ENCODE measurements around the gene PTBP1.

The PTBP1 gene

DNA sequence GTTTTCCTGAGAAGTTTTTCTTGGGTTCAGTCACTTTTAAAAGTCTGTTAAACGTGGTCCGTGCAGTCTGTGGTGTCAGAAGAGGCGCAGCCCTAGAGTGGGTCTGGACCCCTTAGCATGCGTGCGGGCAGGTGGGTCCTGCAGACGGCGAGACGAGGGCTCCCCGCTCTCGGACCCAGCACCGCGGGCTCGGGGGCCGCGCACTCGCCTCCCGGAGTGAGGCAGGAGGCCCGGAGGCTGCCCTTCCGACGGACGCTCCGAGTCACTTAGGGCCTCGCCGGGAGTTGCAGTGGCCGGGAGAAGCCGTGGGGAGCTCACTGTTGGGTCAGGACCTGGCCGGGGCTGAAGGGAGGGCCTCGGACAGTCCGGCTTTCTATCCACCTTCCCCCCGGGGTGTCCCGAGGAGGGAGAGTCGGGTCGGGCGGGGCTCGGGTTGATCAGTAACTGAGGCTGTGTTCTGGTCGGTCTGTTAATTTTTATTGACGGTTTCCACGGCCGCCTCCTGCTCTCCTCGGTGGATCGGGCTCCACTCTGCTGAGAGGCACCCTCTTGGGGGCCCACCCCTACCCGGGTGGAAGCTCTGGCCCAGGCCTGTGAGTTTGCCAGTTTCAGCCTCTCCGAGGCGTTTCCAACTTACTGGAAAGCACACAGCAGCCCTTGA is 1.3 kb downstream of the PTBP1 start:
- no peak for DNase-seq

DNA sequence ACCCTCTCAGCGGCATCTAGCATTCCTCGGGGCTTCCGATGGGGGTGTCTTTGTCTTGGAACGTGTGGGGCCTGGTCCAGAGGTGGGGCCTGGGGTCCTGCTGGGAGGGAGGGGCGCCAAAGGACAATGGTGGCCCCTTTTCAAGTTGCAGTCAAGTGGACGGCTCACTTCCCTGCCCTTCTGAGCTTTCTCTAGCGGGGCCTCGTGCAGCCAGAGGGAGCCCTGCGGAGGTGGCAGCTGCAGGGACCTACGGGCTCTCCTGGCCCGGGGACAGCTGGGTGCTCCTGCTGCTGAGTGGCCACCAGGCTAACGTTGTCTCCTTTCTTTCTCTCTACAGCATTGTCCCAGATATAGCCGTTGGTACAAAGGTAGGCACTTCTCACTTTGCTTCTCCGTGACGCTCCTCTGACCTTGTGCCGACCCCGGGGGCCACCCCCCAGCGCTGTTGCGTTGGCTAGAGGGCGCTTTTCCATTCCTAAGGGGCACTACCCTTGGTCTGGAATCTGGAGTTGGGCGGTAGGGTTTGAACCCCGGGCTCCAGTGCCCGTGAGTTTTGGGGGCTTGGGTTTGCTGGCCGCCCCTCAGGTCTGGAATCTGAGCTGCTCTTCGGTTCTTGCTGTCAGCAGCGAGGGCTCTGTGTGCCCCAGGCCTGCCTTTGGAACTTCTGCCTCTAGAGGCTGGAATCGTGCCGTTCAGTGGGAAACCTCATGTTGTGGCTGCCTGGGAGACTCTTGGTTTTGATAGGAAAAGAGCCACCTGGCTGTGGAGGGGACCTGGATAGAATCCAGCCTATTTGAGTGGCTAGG is 2.0 kb downstream of the PTBP1 start:
- no peak for DNase-seq

DNA sequence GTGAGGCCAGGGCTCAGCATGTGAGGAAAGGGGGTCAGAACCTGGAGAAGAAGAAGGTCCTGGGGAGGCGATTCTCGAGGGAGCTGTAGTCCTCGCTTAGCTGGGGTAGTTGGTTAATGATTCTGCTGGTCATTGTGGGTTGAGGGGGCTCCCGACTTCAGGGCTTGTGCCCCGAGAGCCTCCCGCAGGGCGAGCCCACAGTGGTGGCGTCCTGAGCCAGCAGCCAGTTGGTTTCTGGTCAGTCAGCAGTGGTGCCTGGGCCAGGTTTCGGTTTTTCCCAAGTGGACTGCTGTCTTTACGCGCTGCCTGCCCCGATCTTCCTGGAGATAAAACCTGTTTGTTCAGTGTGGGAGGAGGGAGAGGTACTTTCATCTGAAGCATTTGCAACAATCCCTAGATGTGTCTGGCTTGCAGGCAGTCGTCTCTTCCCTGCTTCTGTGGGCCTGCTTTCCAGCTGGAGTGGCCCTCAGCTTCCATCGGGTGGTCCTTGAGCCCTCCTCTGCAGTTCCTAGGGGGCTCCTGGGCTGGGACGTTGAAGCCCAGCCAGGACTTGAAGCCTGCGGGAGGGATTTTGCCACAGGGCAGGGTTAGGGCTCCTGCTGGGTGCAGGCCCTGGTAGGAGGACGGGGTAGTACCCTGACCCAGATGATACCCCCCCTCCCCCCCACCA is 3.2 kb downstream of the PTBP1 start:
- DNase-seq: no peak

DNA sequence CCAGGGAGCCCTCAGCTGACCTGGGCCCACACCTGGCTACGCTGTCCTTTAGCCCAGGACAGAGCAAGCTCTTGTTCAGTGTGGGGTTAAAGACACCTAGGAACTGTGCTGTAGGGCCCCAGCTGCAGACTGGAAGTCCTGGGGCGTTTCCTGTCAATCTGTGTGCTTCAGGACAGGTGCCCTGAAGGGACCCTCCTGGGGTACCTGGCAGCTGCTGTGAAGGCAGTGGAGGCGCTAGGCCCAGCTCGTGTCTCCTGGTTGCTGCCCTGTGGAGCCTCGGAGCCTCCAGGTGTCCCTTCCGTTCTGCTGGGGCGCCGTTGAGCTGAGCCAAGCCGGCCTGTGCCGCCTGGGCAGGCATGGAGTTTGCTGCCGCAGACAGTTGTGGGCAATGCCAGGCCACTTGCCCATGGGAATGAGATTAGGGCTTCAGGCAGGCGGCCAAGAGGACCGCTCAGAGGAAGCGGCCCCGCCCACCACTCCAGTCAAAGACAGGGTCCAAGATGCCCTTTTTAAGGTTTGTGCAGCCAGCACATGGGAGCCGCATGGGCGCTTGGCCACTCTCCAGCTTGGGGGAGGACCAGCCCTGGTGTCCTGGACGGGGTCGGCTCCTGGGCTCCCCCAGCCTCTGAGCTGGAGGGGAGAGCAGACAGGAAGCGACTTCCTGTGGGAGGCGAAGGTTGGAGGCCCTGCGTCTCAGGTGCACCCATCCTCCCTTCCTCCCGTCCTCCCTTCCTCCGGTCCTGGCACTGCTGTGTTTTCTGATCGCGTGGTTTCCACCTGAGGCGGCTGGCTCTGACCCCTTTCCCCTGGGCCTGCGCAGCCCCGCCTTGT is 4.0 kb downstream of the PTBP1 start:
- no peak for DNase-seq

DNA sequence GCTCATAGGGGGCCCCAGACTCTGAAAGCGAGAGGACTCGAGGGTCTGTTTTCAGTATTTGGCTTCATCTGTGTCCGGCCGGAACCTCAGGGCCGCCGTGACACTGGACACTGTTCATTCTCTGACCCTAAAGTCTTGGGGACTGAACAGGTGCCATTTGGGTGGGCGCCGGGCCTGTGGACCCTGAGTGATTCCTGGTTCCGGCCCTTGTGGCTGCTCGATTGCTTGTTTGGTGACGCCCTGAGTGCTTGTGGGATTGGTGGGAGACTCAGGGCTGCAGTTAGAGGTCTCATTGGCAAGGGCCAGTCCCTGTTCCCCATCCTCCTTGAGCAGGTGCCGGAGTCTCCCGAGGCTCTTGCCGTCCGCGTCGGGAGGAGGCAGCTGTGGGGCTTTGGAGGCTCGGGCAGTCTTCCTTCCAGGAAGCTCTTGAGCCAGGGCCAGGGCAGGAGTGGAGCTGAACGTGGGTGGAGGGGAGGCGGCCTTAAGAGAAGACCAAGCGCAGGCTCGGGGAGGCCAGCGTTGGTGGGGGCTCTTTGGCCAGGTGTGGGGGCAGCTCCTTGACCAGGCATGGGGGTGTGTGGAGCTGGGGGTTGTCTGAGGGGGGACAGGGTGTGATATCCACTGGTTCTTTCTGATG is 4.7 kb downstream of the PTBP1 start:
- DNase-seq: no peak

DNA sequence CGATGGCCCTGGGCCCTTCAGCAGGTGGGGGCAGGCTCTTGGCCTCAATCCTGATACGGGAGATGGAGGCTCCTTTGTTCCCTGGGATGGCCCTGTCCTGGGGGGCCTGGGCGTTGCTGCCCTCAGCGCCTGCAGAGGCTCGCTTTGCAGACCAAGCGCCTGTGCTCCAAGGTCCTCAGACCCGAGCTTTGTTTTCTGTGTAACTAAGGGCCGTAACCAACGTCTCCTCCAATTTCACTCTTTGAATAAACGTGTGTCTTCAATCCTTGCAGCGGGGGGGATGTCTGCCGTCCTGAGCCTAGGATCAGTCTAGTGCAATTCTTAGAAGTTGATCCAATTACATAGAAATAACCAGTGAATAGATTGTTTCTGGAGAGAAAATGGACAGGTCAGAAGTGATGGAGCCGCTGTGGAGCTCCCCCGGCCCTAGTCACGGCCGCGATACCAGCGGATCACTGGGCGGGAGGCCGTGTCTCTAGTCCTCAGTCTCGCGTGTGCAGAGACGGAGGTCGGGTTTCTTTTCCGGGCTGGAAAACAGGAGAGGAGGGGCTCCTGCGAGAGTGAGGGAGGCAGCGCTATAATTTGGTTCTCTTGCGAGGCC is 5.3 kb downstream of the PTBP1 start:
- no peak for DNase-seq

DNA sequence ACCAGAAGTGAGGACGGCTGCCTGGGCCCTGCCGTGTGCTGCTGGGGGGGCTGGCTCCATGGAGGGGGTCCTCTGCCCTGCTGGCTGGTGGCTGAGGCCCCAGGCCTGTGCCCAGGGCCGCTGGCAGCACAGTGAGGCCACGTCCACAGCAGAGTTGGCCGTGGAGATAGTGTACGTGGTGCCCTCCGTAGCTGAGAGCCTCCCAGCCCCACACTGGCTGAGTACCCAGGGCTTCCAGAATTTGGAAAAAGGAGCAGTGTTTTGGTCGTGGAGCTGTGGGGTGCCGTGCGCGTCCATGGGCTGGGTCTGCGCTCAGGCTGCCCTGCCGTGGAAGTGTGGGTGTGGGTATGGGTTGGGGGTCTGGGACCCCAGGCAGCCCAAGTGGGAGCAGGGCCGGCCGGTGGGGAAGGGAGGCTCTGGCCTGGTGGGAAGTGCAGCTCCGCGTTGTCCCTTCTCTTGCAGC is 5.9 kb downstream of the PTBP1 start:
- DNase-seq: no peak

DNA sequence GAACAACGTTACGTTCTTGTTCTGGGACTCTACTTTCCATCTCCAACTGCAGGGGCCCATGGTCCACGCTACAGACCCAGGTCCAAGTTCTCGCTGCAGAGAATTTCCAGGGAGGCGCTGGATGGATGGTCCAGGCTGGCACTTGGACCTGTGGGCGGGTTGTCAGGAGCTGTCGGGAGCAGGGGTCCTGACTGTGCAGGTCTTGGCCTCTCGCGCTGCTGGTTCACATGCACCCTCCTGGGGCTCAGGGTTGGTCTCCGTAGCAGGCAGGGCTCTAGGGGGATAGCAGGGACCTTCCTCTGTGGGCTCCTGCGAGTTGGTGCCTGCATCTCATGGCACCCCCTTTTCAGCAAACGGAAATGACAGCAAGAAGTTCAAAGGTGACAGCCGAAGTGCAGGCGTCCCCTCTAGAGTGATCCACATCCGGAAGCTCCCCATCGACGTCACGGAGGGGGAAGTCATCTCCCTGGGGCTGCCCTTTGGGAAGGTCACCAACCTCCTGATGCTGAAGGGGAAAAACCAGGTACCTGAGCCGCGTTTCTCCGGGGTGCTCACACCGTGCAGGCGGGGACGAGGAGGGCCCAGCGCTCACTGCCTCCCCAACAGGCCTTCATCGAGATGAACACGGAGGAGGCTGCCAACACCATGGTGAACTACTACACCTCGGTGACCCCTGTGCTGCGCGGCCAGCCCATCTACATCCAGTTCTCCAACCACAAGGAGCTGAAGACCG is 6.6 kb downstream of the PTBP1 start:
- no peak for DNase-seq

DNA sequence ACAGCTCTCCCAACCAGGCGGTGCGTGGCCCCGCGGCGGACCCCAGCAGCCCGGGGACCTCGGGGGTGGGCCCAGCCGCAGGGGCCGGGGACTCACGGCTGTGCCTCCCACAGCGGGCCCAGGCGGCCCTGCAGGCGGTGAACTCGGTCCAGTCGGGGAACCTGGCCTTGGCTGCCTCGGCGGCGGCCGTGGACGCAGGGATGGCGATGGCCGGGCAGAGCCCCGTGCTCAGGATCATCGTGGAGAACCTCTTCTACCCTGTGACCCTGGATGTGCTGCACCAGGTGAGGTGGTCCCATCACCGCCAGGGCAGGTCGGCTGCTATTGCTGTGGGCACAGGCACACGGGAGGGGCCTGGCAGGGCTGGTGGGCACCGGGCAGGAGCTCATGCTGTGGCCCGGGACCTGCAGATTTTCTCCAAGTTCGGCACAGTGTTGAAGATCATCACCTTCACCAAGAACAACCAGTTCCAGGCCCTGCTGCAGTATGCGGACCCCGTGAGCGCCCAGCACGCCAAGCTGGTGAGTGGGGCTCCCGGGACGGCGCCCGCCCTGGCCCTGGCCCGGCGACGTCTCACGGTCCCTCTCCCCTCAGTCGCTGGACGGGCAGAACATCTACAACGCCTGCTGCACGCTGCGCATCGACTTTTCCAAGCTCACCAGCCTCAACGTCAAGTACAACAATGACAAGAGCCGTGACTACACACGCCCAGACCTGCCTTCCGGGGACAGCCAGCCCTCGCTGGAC is 7.3 kb downstream of the PTBP1 start:
- no peak for DNase-seq

DNA sequence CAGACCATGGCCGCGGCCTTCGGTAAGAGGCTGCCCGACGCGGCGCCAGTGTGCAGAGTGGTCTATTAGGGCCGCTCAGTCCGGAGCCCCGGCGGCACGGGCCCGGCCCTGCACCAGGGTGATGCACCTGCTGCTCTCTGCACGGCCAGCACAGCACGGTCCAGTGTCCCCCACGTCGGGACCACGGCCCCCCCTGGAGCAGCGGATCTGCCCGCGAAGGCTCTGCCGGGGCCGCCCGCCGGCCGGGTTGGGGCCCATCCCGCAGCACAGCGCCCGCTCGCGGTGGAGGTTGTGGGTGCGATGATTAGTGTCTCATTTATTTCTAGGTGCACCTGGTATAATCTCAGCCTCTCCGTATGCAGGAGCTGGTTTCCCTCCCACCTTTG is 7.9 kb downstream of the PTBP1 start:
- DNase-seq: peak in 1 of 4 experiments; percentile 24

DNA sequence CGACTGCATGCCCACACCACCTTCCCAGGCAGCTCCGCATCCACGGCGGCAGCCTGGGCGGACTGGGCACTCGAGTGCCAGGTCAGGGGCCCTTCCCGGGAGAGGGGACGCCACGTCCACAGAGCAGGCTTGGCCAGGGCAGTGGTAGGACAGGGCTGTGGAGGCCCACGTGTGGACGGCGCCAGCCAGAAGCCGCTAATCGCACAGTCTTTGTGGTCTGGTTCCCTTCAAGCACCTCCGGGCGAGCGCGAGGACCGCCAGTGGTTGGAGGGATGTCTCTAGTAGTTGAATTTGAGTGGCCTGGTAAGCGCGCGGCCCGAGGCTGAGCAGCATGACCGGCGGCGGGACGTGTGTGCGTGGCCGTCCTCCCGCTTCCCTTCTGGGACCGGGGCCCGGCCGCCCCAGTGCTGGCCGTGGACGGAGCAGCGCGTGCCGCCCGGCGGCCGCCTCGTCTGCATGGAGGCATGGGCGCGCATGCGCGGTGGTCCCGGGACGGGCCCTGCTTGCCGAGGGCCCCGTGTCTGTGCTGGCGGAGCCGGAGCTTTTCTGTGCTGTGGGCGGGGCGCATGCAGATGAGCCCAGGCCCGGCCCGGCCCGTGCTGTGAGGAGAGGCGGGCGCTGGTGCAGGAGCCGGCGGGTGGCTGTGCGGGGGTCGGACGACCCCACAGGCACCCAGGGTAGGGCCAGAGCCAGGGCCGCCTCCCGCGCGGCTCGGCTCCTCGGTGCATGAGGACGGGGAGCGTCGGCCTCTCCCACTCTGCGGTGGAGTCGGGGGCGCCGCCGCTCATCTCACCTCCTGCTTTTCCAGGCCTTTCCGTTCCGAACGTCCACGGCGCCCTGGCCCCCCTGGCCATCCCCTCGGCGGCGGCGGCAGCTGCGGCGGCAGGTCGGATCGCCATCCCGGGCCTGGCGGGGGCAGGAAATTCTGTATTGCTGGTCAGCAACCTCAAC is 8.6 kb downstream of the PTBP1 start:
- no peak for DNase-seq

DNA sequence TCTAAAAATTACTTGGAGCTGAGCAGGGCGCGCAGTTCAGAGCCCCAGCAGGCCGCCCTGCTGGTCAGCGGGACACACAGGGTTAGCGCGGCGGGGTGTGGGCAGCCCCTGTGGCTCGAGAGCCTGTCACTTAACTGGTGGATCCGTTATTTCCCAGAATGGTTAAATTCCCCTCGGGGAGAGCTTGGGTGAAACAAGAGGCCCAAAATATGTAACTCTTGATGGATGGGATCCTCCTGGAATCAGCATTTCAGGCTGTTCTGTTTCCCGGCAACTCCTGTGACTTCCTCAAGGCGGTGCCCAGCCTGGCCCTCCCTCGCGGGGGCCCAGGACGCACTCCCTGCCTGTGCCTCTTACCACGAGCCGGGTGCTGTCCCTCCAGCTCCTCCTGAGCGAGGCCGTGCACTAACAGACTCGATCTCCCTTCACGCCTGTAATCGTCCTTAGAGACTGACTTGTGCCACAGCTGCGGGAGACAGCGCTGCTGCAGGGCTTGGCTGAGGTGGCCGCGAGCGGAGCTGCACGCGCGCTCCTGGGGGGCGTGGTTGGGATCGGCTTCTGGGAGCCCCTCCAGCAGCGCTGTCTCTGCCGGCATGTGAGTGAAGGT is 9.7 kb downstream of the PTBP1 start:
- no peak for DNase-seq

DNA sequence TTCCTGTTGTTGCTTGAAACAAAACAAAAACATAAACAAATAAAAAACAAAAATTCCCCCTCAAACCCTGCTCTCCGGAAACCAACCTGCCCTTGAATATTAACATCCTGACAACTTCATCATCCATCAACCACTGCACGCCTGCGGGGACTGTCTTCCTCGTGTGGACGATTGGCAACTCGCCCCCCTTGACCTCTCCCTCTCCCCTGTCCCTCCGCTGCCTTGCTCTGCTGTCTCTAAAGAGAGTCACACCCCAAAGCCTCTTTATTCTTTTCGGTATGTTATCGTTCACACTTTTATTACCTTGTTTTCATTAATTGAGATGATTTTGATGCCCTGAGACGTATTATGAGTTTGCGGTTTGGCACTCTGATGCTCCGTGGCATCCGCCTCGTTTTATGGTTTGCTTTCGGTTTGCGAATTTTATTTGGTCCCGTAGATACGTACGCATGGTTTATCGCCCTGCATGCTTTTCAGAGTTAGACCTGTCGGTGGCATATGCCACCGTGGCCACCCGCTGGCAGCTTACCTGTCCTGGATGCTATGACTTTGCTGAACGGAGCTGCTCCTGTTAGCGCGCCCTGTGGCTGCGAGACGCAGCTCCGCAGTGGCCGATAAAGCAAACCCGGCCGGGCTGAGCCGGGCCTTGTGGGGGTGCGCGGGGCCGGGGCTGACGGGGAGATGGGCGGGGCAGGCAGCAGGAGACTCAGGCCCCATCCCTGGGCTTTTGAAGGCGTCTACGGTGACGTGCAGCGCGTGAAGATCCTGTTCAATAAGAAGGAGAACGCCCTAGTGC is 10.6 kb downstream of the PTBP1 start:
- DNase-seq: no peak

DNA sequence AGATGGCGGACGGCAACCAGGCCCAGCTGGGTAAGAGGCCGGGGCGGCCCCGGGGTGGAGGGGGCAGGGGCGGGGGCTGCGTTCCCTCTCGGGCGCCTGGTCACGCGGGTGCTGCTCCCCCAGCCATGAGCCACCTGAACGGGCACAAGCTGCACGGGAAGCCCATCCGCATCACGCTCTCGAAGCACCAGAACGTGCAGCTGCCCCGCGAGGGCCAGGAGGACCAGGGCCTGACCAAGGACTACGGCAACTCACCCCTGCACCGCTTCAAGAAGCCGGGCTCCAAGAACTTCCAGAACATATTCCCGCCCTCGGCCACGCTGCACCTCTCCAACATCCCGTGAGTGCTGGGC is 11.1 kb downstream of the PTBP1 start:
- DNase-seq: no peak

DNA sequence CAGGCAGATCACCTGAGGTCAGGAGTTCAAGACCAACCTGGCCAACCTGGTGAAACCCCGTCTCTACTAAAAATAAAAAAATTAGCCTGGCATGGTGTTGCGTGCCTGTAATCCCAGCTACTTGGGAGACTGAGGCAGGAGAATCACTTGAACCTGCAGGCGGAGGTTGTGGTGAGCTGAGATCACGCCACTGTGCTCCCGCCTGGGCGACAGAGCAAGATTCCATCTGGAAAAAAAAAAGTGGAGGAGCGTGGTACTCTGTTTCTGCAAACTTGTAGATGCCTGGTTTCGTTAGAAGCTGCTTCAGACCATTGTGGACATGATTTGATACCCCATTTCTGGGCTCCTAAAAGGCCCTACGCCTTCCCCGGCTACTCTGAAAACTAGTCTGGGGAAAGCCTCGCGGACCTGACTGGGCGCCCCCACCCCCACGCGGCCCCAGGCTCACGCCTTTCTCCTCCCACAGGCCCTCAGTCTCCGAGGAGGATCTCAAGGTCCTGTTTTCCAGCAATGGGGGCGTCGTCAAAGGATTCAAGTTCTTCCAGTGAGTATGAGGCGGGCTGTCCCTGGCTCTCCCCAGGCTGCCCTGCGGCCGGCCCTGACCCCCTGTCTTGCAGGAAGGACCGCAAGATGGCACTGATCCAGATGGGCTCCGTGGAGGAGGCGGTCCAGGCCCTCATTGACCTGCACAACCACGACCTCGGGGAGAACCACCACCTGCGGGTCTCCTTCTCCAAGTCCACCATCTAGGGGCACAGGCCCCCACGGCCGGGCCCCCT is 13.0 kb downstream of the PTBP1 start:
- DNase-seq: no peak

DNA sequence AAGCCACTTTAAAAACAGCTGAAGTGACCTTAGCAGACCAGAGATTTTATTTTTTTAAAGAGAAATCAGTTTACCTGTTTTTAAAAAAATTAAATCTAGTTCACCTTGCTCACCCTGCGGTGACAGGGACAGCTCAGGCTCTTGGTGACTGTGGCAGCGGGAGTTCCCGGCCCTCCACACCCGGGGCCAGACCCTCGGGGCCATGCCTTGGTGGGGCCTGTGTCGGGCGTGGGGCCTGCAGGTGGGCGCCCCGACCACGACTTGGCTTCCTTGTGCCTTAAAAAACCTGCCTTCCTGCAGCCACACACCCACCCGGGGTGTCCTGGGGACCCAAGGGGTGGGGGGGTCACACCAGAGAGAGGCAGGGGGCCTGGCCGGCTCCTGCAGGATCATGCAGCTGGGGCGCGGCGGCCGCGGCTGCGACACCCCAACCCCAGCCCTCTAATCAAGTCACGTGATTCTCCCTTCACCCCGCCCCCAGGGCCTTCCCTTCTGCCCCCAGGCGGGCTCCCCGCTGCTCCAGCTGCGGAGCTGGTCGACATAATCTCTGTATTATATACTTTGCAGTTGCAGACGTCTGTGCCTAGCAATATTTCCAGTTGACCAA is 13.7 kb downstream of the PTBP1 start:
- DNase-seq: no peak

DNA sequence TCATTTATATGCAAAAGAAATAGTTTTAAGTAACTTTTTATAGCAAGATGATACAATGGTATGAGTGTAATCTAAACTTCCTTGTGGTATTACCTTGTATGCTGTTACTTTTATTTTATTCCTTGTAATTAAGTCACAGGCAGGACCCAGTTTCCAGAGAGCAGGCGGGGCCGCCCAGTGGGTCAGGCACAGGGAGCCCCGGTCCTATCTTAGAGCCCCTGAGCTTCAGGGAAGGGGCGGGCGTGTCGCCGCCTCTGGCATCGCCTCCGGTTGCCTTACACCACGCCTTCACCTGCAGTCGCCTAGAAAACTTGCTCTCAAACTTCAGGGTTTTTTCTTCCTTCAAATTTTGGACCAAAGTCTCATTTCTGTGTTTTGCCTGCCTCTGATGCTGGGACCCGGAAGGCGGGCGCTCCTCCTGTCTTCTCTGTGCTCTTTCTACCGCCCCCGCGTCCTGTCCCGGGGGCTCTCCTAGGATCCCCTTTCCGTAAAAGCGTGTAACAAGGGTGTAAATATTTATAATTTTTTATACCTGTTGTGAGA is 14.3 kb downstream of the PTBP1 start:
- no peak for DNase-seq
